ENCODE data around the gene CRIP2. TPM values are rescaled to one million over a fixed set of nuclear protein-coding genes. Genes with fewer than 3 reads are reported as not detected.

Gene CRIP2
- total RNA-seq, 5 donors from 2014 or later (not counting 1 experiment from before 2014, with no cell fraction given), result 6.4 to 38.7 (median 19.7) TPM

DNA sequence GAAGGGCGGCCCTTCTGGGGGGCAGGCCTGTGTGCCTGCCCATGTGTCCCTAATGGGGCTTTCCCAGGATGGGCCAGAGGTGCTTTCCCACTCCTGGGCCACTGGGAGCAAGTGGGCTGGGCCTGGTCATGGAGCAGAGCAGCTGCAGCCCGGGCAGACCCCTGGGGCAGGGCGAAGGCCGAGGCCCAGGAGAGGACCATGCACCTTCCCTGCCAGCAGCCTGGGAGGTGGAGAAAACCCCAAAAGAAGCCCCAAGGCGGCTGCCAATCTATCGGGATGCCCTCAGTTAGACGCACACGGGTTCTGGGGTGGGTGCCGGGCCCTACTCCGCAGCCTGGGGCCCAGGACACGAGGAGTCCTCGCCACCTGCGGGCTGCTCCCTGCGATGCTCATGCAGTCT is 16.1 kb upstream of the CRIP2 start:
- no peaks in the 10 kb centered on the region for H3K4me1 ChIP-seq (ENCODE audit: control insufficient read depth in 1 of 2, extremely low read depth in 1 of 2, insufficient read depth in 2 of 2, low read length in 2 of 2)
- DNase-seq, result no peak
- POLR2A ChIA-PET, result no interaction called here
- CTCF ChIA-PET, result no interaction called here
- Mint-ChIP-seq H3K27me3 (no peaks in the 10 kb centered on the region), H3K4me3 (no peak overlapping the region), H3K9me3 (no peaks in the 10 kb centered on the region), H3K27ac (no peak overlapping the region), H3K4me1 (no peaks in the 10 kb centered on the region), H3K36me3 (peaks cover 12% of the 10 kb centered on the region)
- H3K4me3 ChIP-seq (ENCODE audit: control insufficient read depth in 1 of 2, extremely low read depth in 1 of 2, low read length in 1 of 2), result no peak overlapping the region
- no peaks in the 10 kb centered on the region for H3K9me3 ChIP-seq
- no peak for ATAC-seq (replicated peaks in 1 of 4)
- peaks cover 40% of the 10 kb centered on the region in 2 donors for H3K36me3 ChIP-seq (ENCODE audit: control insufficient read depth in 2 of 2, extremely low read depth in 1 of 2, insufficient read depth in 1 of 2, low read length in 1 of 2)
- H3K27ac ChIP-seq (ENCODE audit: low read length), result no peak overlapping the region
- WGBS (ENCODE audit: insufficient coverage), result 93% methylated on average over 8 of the region's 14 CpGs
- no peaks in the 10 kb centered on the region for H3K27me3 ChIP-seq (replicated peaks in 1 of 2; ENCODE audit: control insufficient read depth in 2 of 2, extremely low read depth in 1 of 2, insufficient read depth in 2 of 2, low read length in 1 of 2)

DNA sequence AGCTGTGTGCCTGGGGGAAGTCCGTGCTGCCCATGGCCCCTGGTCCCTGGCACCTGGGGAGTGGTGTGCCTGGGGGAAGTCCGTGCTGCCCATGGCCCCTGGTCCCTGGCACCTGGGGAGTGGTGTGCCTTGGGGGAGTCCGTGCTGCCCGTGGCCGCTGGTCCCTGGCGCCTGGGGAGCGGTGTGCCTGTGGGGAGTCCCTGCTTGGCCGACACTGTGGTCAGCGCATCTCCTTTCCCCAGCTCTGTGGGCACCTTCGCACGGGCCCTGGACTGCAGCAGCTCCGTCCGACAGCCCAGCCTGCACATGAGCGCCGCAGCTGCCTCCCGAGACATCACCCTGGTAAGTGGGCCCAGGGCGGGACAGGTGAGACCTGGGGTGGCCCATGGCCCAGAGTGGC is 14.5 kb upstream of the CRIP2 start:
- Histone ChIP-seq H3K9me3 (no peaks in the 10 kb centered on the region), H3K4me1 (ENCODE audit: control insufficient read depth in 1 of 2, extremely low read depth in 1 of 2, insufficient read depth in 2 of 2, low read length in 2 of 2) (no peaks in the 10 kb centered on the region), H3K27ac (ENCODE audit: low read length) (no peak overlapping the region), H3K4me3 (ENCODE audit: control insufficient read depth in 1 of 2, extremely low read depth in 1 of 2, low read length in 1 of 2) (no peak overlapping the region), H3K36me3 (ENCODE audit: control insufficient read depth in 2 of 2, extremely low read depth in 1 of 2, insufficient read depth in 1 of 2, low read length in 1 of 2) (peaks cover 44 to 48% of the 10 kb centered on the region in 2 donors), H3K27me3 (replicated peaks in 1 of 2; ENCODE audit: control insufficient read depth in 2 of 2, extremely low read depth in 1 of 2, insufficient read depth in 2 of 2, low read length in 1 of 2) (no peaks in the 10 kb centered on the region)
- Mint-ChIP-seq H3K4me1 (no peaks in the 10 kb centered on the region), H3K27ac (no peak overlapping the region), H3K27me3 (no peaks in the 10 kb centered on the region), H3K9me3 (no peaks in the 10 kb centered on the region), H3K36me3 (peaks cover 12% of the 10 kb centered on the region), H3K4me3 (no peak overlapping the region)
- ATAC-seq (replicated peaks in 1 of 4), result no peak
- POLR2A ChIA-PET, result no interaction called here
- CTCF ChIA-PET, result no interaction called here
- DNase-seq, result no peak
- 97% methylated on average over 16 of the region's 17 CpGs for WGBS (ENCODE audit: insufficient coverage)

DNA sequence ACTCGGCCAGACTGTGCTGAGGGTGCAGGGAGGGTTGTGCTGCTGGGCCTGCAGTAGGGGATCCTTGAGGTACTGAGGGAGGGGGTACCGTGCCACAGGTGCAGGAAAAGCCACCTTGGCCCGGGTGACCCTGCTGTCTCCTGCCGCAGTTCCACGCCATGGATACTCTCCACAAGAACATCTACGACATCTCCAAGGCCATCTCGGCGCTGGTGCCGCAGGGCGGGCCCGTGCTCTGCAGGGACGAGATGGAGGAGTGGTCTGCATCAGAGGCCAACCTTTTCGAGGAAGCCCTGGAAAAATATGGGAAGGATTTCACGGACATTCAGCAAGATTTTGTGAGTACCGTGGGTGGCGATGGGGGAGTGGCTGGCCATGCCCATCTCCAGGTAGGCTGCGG is 14.0 kb upstream of the CRIP2 start:
- Histone ChIP-seq H3K36me3 (ENCODE audit: control insufficient read depth in 2 of 2, extremely low read depth in 1 of 2, insufficient read depth in 1 of 2, low read length in 1 of 2) (peaks cover 45% of the 10 kb centered on the region in 2 donors), H3K9me3 (no peaks in the 10 kb centered on the region), H3K4me1 (ENCODE audit: control insufficient read depth in 1 of 2, extremely low read depth in 1 of 2, insufficient read depth in 2 of 2, low read length in 2 of 2) (no peaks in the 10 kb centered on the region), H3K4me3 (ENCODE audit: control insufficient read depth in 1 of 2, extremely low read depth in 1 of 2, low read length in 1 of 2) (no peak overlapping the region), H3K27ac (ENCODE audit: low read length) (no peak overlapping the region), H3K27me3 (replicated peaks in 1 of 2; ENCODE audit: control insufficient read depth in 2 of 2, extremely low read depth in 1 of 2, insufficient read depth in 2 of 2, low read length in 1 of 2) (no peaks in the 10 kb centered on the region)
- ChIA-PET POLR2A (no interaction called here), CTCF (no interaction called here)
- 96% methylated on average over 11 of the region's 17 CpGs for WGBS (ENCODE audit: insufficient coverage)
- no peaks in the 10 kb centered on the region for H3K4me1 Mint-ChIP-seq
- ATAC-seq (replicated peaks in 1 of 4), result no peak
- H3K36me3 Mint-ChIP-seq, result peaks cover 8% of the 10 kb centered on the region
- H3K9me3 Mint-ChIP-seq, result no peaks in the 10 kb centered on the region
- H3K27me3 Mint-ChIP-seq, result no peaks in the 10 kb centered on the region
- no peak for DNase-seq
- no peak overlapping the region for H3K4me3 Mint-ChIP-seq
- no peak overlapping the region for H3K27ac Mint-ChIP-seq

DNA sequence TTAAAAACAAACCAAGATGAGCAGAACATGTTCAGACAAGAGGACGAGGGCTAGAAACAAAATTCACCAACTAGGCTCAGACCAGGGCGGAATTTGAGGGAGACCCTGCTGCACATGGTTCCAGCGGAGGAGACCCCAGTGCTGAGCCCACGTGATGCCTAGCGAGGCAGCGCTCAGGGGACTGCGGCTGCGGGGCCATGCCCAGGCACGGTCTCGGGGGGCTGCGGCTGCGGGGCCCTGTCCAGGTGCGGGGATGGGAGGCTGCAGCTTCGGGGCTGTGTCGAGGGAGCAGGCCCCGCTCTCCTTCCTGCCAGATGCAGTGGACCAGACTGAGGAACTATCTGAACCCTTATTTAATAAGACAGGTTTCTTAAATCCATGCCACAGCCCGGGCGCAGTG is 12.7 kb upstream of the CRIP2 start:
- ATAC-seq (replicated peaks in 1 of 4), result no peak
- H3K27ac ChIP-seq (ENCODE audit: low read length), result no peak overlapping the region
- CTCF ChIA-PET, result no interaction called here
- H3K27me3 ChIP-seq (replicated peaks in 1 of 2; ENCODE audit: control insufficient read depth in 2 of 2, extremely low read depth in 1 of 2, insufficient read depth in 2 of 2, low read length in 1 of 2), result no peaks in the 10 kb centered on the region
- WGBS (ENCODE audit: insufficient coverage), result 97% methylated on average over 16 of the region's 18 CpGs
- peaks cover 6% of the 10 kb centered on the region for H3K36me3 Mint-ChIP-seq
- H3K4me1 ChIP-seq (ENCODE audit: control insufficient read depth in 1 of 2, extremely low read depth in 1 of 2, insufficient read depth in 2 of 2, low read length in 2 of 2), result no peaks in the 10 kb centered on the region
- H3K27me3 Mint-ChIP-seq, result no peaks in the 10 kb centered on the region
- no peaks in the 10 kb centered on the region for H3K4me1 Mint-ChIP-seq
- no peak overlapping the region for H3K4me3 Mint-ChIP-seq
- H3K9me3 Mint-ChIP-seq, result no peaks in the 10 kb centered on the region
- no peak for DNase-seq
- no peak overlapping the region for H3K4me3 ChIP-seq (ENCODE audit: control insufficient read depth in 1 of 2, extremely low read depth in 1 of 2, low read length in 1 of 2)
- peaks cover 41 to 44% of the 10 kb centered on the region in 2 donors for H3K36me3 ChIP-seq (ENCODE audit: control insufficient read depth in 2 of 2, extremely low read depth in 1 of 2, insufficient read depth in 1 of 2, low read length in 1 of 2)
- POLR2A ChIA-PET, result no interaction called here
- H3K9me3 ChIP-seq, result no peaks in the 10 kb centered on the region
- H3K27ac Mint-ChIP-seq, result no peak overlapping the region

DNA sequence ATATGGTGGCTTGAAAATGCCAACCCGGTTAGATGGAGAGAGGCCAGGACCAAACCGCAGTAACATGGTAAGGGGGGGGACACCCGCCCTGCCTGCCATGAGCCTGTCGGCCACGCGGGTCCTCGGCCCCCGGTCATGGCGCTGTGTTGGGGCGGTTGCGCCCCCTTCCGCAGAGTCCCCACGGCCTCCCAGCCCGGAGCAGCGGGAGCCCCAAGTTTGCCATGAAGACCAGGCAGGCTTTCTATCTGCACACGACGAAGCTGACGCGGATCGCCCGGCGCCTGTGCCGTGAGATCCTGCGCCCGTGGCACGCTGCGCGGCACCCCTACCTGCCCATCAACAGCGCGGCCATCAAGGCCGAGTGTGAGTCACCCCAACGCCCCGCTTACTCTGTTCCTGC is 10.1 kb upstream of the CRIP2 start:
- Histone ChIP-seq H3K27me3 (replicated peaks in 1 of 2; ENCODE audit: control insufficient read depth in 2 of 2, extremely low read depth in 1 of 2, insufficient read depth in 2 of 2, low read length in 1 of 2) (no peaks in the 10 kb centered on the region), H3K4me1 (ENCODE audit: control insufficient read depth in 1 of 2, extremely low read depth in 1 of 2, insufficient read depth in 2 of 2, low read length in 2 of 2) (no peaks in the 10 kb centered on the region), H3K36me3 (ENCODE audit: control insufficient read depth in 2 of 2, extremely low read depth in 1 of 2, insufficient read depth in 1 of 2, low read length in 1 of 2) (peaks cover 44 to 51% of the 10 kb centered on the region in 2 donors), H3K4me3 (ENCODE audit: control insufficient read depth in 1 of 2, extremely low read depth in 1 of 2, low read length in 1 of 2) (no peak overlapping the region), H3K9me3 (no peaks in the 10 kb centered on the region), H3K27ac (ENCODE audit: low read length) (no peak overlapping the region)
- Mint-ChIP-seq H3K9me3 (no peaks in the 10 kb centered on the region), H3K36me3 (peaks cover 6% of the 10 kb centered on the region), H3K27me3 (no peaks in the 10 kb centered on the region), H3K4me1 (no peaks in the 10 kb centered on the region), H3K4me3 (no peak overlapping the region), H3K27ac (no peak overlapping the region)
- no peak for DNase-seq
- CTCF ChIA-PET, result no interaction called here
- WGBS (ENCODE audit: insufficient coverage), result 97% methylated on average over 30 of the region's 33 CpGs
- POLR2A ChIA-PET, result no interaction called here
- no peak for ATAC-seq (replicated peaks in 1 of 4)

DNA sequence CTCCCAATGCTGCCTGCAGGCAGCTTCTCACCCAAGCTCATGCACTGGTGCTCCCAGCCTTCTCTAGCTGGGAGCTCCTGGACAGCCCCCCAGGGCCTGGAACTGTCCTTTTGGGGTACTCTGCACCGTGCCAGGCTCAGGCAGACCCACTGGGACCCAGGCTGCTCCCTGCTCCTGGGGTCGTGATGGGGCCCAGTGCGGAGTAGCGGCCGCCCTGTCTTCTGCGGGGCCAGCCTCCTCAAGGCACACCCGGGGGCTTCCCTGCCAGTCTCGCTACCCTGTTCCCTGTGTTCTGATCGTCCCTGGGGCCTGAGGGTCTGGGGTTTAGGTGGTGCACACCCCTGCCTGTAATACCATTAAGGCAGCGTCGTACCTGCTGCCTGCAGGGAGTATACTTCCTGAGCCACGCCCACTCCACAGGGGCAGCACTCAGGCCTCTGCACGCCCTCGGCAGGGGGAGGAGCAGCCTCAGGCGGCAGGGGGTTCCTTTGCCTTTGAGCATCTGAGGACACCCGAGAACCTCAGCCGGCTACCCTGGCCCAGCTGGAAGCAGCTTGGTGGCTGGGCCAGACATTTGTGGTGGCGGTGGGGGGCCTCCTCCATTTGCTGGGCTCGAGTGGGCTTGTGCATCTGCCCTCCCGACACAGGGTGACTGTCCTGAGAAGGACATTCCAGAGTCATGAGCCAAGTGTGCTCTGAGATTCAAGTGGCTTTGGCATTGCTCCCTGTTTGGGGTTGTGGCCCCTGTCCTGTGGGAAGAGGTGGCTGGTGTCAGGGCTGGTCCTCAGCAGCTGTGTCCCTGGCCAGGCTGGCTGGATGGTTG is 9.2 kb upstream of the CRIP2 start:
- H3K27ac ChIP-seq (ENCODE audit: low read length), result no peak overlapping the region
- H3K36me3 ChIP-seq (ENCODE audit: control insufficient read depth in 2 of 2, extremely low read depth in 1 of 2, insufficient read depth in 1 of 2, low read length in 1 of 2), result peaks cover 44 to 48% of the 10 kb centered on the region in 2 donors
- CTCF ChIA-PET, result no interaction called here
- WGBS (ENCODE audit: insufficient coverage), result 94% methylated on average over 16 of the region's 20 CpGs
- H3K4me1 Mint-ChIP-seq, result no peaks in the 10 kb centered on the region
- H3K4me3 Mint-ChIP-seq, result no peak overlapping the region
- H3K36me3 Mint-ChIP-seq, result peaks cover 6% of the 10 kb centered on the region
- H3K27me3 Mint-ChIP-seq, result no peaks in the 10 kb centered on the region
- DNase-seq (no peak), ATAC-seq (replicated peaks in 1 of 4) (no peak)
- no peak overlapping the region for H3K4me3 ChIP-seq (ENCODE audit: control insufficient read depth in 1 of 2, extremely low read depth in 1 of 2, low read length in 1 of 2)
- POLR2A ChIA-PET, result no interaction called here
- H3K27ac Mint-ChIP-seq, result no peak overlapping the region
- no peaks in the 10 kb centered on the region for H3K4me1 ChIP-seq (ENCODE audit: control insufficient read depth in 1 of 2, extremely low read depth in 1 of 2, insufficient read depth in 2 of 2, low read length in 2 of 2)
- H3K9me3 Mint-ChIP-seq, result no peaks in the 10 kb centered on the region
- no peaks in the 10 kb centered on the region for H3K27me3 ChIP-seq (replicated peaks in 1 of 2; ENCODE audit: control insufficient read depth in 2 of 2, extremely low read depth in 1 of 2, insufficient read depth in 2 of 2, low read length in 1 of 2)
- no peaks in the 10 kb centered on the region for H3K9me3 ChIP-seq
